HepG2 (cell line): ENCODE results near the gene ARMC2. TPM values are rescaled to one million over a fixed set of nuclear protein-coding genes. Genes with fewer than 3 reads are reported as not detected.

Experiments used
- HHEX ChIP-seq: IDR thresholded peaks from 2 replicates; pipeline ENCODE4 v1.6.1; 2016; ENCODE audit warnings: control low read depth
- TARDBP ChIP-seq: sonication (generic); formaldehyde crosslinking; IDR thresholded peaks from 2 replicates; pipeline ENCODE4 v1.8.0; 2022; ENCODE audit warnings: mild to moderate bottlenecking, missing genetic modification reagents
- ZNF674 ChIP-seq: sonication (generic); formaldehyde crosslinking; IDR thresholded peaks from 2 replicates; pipeline ENCODE4 v1.5.0; 2020; ENCODE audit warnings: low read depth, mild to moderate bottlenecking, missing genetic modification reagents
- polyA plus RNA-seq, 8 experiments: library from polyadenylated mRNA; depleted of rRNA in 3 of 8; stranded (reverse) in 7 of 8; unstranded in 1 of 8; fragments of >200 nt; fragmentation: Illumina TruSeq in 4 of 8; extraction: Trizol in 4 of 8; gene quantifications; 2 replicates each; pipeline versions ENCODE4 v1.2.1 to v1.2.3, GENCODE V29; 2011 to 2016; ENCODE audit warnings: low read depth in 4 of 8, missing spikeins in 1 of 8, mixed read lengths in 1 of 8; ENCODE audit not compliant: insufficient read depth in 1 of 8
- total RNA-seq, 5 experiments: library from RNA; depleted of rRNA; stranded (reverse); fragments of >200 nt; fragmentation: Illumina TruSeq; extraction: Trizol; gene quantifications; 2 replicates each; pipeline ENCODE4 v1.2.3, GENCODE V29; 2016; ENCODE audit warnings: low read depth in 1 of 5
- TF ChIP-seq, protein P1 (sequence below): sonication (generic); formaldehyde crosslinking; IDR thresholded peaks from 2 replicates; pipeline ENCODE4 v1.4.0; 2020; ENCODE audit warnings: mild to moderate bottlenecking, missing genetic modification reagents, borderline replicate concordance
- TF ChIP-seq, protein P2 (sequence below): sonication (generic); formaldehyde crosslinking; IDR thresholded peaks from 2 replicates; pipeline ENCODE4 v1.4.0; 2020; ENCODE audit warnings: missing genetic modification reagents, borderline replicate concordance
- TF ChIP-seq, protein P3 (sequence below): sonication (generic); formaldehyde crosslinking; IDR thresholded peaks from 2 replicates; pipeline ENCODE4 v1.9.0; 2021; ENCODE audit warnings: missing genetic modification reagents, borderline replicate concordance
- TF ChIP-seq, protein P4 (sequence below): sonication (generic); formaldehyde crosslinking; IDR thresholded peaks from 2 replicates; pipeline ENCODE4 v1.8.1; 2022; ENCODE audit warnings: mild to moderate bottlenecking, missing genetic modification reagents

The ARMC2 gene
- total and polyA plus RNA-seq, 2 of the 13 experiments (the other 11 are each of a cell fraction or from before 2014, with no cell fraction given): 1.4 to 3.2 TPM

DNA sequence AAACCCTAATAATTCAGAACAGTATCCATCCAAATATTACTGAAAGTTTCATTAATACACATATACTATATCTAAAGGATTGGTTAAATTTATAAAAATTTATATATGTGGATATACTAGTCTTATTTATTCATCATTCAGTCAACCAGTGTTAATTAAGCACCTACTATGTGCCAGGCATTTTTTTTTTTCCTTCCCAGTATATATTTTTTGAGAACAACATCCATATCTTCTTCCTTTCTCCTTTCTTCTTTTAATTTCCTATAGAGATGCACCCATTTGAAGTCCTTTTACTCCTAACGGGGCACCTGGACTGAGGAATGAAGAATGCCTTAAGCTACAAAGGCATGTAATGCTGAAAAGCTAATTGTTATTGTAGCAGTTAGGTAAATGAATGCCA is 173.6 kb downstream of the ARMC2 start (continued):
- TF ChIP-seq HHEX: no peak
- TF ChIP-seq TARDBP (CRISPR knock-in tag): no peak
- TF ChIP-seq, protein P1, sequence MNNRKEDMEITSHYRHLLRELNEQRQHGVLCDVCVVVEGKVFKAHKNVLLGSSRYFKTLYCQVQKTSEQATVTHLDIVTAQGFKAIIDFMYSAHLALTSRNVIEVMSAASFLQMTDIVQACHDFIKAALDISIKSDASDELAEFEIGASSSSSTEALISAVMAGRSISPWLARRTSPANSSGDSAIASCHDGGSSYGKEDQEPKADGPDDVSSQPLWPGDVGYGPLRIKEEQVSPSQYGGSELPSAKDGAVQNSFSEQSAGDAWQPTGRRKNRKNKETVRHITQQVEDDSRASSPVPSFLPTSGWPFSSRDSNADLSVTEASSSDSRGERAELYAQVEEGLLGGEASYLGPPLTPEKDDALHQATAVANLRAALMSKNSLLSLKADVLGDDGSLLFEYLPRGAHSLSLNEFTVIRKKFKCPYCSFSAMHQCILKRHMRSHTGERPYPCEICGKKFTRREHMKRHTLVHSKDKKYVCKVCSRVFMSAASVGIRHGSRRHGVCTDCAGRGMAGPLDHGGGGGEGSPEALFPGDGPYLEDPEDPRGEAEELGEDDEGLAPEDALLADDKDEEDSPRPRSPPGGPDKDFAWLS (CRISPR knock-in tag): no peak
- TF ChIP-seq, protein P2, sequence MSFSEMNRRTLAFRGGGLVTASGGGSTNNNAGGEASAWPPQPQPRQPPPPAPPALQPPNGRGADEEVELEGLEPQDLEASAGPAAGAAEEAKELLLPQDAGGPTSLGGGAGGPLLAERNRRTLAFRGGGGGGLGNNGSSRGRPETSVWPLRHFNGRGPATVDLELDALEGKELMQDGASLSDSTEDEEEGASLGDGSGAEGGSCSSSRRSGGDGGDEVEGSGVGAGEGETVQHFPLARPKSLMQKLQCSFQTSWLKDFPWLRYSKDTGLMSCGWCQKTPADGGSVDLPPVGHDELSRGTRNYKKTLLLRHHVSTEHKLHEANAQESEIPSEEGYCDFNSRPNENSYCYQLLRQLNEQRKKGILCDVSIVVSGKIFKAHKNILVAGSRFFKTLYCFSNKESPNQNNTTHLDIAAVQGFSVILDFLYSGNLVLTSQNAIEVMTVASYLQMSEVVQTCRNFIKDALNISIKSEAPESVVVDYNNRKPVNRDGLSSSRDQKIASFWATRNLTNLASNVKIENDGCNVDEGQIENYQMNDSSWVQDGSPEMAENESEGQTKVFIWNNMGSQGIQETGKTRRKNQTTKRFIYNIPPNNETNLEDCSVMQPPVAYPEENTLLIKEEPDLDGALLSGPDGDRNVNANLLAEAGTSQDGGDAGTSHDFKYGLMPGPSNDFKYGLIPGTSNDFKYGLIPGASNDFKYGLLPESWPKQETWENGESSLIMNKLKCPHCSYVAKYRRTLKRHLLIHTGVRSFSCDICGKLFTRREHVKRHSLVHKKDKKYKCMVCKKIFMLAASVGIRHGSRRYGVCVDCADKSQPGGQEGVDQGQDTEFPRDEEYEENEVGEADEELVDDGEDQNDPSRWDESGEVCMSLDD (CRISPR knock-in tag): no peak
- TF ChIP-seq, protein P3, sequence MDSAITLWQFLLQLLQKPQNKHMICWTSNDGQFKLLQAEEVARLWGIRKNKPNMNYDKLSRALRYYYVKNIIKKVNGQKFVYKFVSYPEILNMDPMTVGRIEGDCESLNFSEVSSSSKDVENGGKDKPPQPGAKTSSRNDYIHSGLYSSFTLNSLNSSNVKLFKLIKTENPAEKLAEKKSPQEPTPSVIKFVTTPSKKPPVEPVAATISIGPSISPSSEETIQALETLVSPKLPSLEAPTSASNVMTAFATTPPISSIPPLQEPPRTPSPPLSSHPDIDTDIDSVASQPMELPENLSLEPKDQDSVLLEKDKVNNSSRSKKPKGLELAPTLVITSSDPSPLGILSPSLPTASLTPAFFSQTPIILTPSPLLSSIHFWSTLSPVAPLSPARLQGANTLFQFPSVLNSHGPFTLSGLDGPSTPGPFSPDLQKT (CRISPR knock-in tag): no peak
- TF ChIP-seq ZNF674: no peak
- TF ChIP-seq, protein P4, sequence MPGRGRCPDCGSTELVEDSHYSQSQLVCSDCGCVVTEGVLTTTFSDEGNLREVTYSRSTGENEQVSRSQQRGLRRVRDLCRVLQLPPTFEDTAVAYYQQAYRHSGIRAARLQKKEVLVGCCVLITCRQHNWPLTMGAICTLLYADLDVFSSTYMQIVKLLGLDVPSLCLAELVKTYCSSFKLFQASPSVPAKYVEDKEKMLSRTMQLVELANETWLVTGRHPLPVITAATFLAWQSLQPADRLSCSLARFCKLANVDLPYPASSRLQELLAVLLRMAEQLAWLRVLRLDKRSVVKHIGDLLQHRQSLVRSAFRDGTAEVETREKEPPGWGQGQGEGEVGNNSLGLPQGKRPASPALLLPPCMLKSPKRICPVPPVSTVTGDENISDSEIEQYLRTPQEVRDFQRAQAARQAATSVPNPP (CRISPR knock-in tag): no peak
